ENCODE data around the gene FGF22. TPM values are rescaled to one million over a fixed set of nuclear protein-coding genes. Genes with fewer than 3 reads are reported as not detected.
"Not testable (repeated sequence)": the region's sequence is repeated elsewhere in the genome, so short reads cannot be mapped to it uniquely, and the experiment has no call there.

FGF22 gene
- total RNA-seq, 4 donors from 2014 or later: 0.38 to 1.6 TPM; not detected in 2

DNA sequence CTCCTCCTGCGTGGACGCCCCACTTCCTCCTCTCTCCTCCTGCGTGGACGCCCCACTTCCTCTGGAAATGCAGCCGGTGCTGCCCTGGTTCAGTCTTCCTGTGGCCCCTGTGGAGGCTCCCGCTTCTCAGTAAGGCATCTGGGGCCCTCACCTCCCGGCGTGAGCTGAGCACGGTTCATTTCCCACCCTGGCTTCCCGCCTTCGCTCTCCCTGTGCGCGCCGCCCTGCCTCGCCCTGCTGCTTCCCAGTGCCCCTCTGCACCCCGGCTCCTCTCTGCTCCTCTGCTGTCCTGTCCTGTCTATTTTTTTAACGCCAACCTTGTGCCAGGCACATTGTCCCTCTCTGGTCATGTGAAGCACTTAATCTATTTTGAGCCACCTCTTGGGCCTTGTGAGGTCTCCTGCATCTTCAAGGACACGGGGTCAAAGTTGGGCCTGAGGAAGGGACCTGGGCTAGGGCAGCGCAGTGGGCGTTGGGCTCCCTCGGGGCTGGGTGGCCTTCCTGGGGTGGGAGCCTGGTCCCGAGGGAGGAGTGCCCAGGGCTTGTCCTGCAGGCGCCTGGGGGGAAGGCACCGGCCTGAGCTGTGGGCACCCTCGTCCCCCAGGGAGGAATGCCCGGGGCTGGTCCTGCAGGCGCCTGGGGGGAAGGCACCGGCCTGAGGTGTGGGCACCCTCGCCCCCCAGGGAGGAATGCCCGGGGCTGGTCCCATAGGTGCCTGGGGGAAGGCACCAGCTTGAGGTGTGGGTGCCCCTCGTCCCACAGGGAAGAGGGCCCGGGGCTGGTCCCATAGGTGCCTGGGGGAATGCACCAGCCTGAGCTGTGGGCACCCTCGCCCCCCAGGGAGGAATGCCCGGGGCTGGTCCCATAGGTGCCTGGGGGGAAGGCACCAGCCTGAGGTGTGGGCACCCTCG lies 37.0 kb upstream of the FGF22 start:
- TF ChIP-seq, protein P1, sequence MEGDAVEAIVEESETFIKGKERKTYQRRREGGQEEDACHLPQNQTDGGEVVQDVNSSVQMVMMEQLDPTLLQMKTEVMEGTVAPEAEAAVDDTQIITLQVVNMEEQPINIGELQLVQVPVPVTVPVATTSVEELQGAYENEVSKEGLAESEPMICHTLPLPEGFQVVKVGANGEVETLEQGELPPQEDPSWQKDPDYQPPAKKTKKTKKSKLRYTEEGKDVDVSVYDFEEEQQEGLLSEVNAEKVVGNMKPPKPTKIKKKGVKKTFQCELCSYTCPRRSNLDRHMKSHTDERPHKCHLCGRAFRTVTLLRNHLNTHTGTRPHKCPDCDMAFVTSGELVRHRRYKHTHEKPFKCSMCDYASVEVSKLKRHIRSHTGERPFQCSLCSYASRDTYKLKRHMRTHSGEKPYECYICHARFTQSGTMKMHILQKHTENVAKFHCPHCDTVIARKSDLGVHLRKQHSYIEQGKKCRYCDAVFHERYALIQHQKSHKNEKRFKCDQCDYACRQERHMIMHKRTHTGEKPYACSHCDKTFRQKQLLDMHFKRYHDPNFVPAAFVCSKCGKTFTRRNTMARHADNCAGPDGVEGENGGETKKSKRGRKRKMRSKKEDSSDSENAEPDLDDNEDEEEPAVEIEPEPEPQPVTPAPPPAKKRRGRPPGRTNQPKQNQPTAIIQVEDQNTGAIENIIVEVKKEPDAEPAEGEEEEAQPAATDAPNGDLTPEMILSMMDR (IDR thresholded peaks at IDR 0.05): no peak
- no peak for TF ChIP-seq POLR2A (IDR thresholded peaks at IDR 0.05)
- no peaks in the 10 kb centered on the region for H3K4me1 ChIP-seq
- no peak overlapping the region for H3K27ac ChIP-seq
- 82 to 86% methylated on average over 14 to 17 of the region's 35 CpGs for WGBS, 2 donors
- no peak overlapping the region for H3K4me3 ChIP-seq
- H3K9me3 ChIP-seq: no peaks in the 10 kb centered on the region
- DNase-seq: no peak
- H3K36me3 ChIP-seq: no peaks in the 10 kb centered on the region
- intact Hi-C loops (cut with DNase I): no loop called here
- H3K27me3 ChIP-seq: peaks cover 0 to 11% (median 0%) of the 10 kb centered on the region in 4 donors

DNA sequence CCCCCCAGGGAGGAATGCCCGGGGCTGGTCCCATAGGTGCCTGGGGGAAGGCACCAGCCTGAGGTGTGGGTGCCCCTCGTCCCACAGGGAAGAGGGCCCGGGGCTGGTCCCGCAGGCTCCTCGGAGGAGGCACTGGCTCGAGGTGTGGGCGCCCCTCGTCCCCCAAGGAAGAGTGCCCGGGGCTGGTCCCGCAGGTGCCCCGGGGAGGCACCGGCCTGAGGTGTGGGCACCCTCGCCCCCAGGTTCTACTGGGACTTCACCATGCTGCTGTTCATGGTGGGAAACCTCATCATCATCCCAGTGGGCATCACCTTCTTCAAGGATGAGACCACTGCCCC lies 36.4 kb upstream of the FGF22 start:
- H3K36me3 ChIP-seq; H3K4me3 ChIP-seq; intact Hi-C loops (cut with DNase I); H3K4me1 ChIP-seq; H3K9me3 ChIP-seq; DNase-seq; H3K27ac ChIP-seq: not testable (repeated sequence)
- H3K27me3 ChIP-seq: peaks cover 0 to 13% (median 0%) of the 10 kb centered on the region in 4 donors
- WGBS, 2 donors: no CpG with 5 or more reads among the region's 13 CpGs

DNA sequence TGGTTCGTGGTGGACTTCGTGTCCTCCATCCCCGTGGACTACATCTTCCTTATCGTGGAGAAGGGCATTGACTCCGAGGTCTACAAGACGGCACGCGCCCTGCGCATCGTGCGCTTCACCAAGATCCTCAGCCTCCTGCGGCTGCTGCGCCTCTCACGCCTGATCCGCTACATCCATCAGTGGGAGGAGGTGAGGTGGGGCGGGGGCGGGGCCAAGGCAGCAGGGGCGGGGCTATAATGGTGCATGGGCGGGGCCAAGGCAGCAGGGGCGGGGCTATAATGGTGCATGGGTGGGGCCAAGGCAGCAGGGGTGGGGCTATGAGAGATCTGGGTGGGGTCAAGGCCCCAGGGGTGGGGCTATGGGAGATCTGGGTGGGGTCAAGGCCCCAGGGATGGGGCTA lies 35.9 kb upstream of the FGF22 start:
- H3K9me3 ChIP-seq; H3K36me3 ChIP-seq; H3K4me1 ChIP-seq; intact Hi-C loops (cut with DNase I); H3K27ac ChIP-seq; DNase-seq; H3K4me3 ChIP-seq: not testable (repeated sequence)
- H3K27me3 ChIP-seq: peaks cover 0 to 15% (median 0%) of the 10 kb centered on the region in 4 donors
- 80% methylated on average over 1 of the region's 20 CpGs; no CpG with 5 or more reads in 1 of the 2 donors for WGBS, 2 donors

DNA sequence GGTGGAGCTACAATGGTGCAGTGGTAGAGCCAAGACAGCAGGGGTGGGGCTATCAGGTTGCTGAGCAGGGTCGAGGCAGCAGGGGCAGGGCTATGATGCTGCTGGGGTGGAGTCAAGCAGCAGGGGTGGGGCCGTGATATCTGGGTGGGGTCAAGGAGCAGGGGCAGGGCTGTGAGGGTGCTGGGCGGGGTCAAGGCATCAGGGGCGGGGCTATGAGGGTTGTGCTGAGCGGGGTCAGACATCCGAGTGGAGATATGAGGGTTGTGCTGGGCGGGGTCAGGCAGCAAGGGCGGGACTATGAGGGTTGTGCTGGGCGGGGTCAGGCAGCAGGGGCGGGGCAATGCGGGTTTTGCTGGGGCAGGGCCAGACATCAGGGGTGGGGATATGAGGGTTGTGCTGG lies 35.3 kb upstream of the FGF22 start:
- TF ChIP-seq POLR2A (IDR thresholded peaks at IDR 0.05): no peak
- TF ChIP-seq, protein P1 (IDR thresholded peaks at IDR 0.05): no peak
- DNase-seq: no peak
- 73% methylated on average over 5 of the region's 11 CpGs; no CpG with 5 or more reads in 1 of the 2 donors for WGBS, 2 donors
- Histone ChIP-seq H3K27me3 (peaks cover 0 to 19% (median 0%) of the 10 kb centered on the region in 4 donors), H3K36me3 (no peaks in the 10 kb centered on the region), H3K27ac (no peak overlapping the region), H3K9me3 (no peaks in the 10 kb centered on the region), H3K4me3 (no peak overlapping the region), H3K4me1 (peaks cover 0 to 10% (median 0%) of the 10 kb centered on the region in 3 donors)
- intact Hi-C loops (cut with DNase I): no loop called here

DNA sequence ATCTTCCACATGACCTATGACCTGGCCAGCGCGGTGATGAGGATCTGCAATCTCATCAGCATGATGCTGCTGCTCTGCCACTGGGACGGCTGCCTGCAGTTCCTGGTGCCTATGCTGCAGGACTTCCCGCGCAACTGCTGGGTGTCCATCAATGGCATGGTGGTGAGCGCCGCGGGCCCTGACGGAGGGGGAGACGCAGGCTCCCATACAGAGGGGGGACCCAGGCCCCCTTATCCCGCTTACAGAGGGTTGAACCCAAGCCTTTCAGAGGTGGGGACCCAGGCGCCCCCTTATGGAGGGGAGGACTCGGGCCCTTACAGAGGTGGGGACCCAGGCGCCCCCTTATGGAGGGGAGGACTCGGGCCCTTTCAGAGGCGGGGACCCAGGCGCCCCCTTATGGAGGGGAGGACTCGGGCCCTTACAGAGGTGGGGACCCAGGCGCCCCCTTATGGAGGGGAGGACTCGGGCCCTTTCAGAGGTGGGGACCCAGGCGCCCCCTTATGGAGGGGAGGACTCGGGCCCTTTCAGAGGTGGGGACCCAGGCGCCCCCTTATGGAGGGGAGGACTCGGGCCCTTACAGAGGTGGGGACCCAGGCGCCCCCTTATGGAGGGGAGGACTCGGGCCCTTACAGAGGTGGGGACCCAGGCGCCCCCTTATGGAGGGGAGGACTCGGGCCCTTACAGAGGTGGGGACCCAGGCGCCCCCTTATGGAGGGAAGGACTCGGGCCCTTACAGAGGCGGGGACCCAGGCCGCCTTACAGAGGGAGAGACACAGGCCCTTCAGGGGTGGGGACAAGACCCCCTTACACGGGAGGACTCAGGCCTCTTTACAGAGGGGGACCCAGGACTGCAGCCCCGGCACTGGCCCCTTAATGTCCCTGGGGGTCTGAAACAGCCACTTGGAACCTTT lies 34.4 kb upstream of the FGF22 start:
- H3K27me3 ChIP-seq: peaks cover 0 to 29% (median 0%) of the 10 kb centered on the region in 4 donors
- H3K27ac ChIP-seq; H3K4me3 ChIP-seq; intact Hi-C loops (cut with DNase I); H3K9me3 ChIP-seq; H3K36me3 ChIP-seq; DNase-seq: not testable (repeated sequence)
- H3K4me1 ChIP-seq: peaks cover 0 to 20% (median 0%) of the 10 kb centered on the region in 3 donors
- WGBS, 2 donors: 64 to 83% methylated on average over 2 to 5 of the region's 34 CpGs

DNA sequence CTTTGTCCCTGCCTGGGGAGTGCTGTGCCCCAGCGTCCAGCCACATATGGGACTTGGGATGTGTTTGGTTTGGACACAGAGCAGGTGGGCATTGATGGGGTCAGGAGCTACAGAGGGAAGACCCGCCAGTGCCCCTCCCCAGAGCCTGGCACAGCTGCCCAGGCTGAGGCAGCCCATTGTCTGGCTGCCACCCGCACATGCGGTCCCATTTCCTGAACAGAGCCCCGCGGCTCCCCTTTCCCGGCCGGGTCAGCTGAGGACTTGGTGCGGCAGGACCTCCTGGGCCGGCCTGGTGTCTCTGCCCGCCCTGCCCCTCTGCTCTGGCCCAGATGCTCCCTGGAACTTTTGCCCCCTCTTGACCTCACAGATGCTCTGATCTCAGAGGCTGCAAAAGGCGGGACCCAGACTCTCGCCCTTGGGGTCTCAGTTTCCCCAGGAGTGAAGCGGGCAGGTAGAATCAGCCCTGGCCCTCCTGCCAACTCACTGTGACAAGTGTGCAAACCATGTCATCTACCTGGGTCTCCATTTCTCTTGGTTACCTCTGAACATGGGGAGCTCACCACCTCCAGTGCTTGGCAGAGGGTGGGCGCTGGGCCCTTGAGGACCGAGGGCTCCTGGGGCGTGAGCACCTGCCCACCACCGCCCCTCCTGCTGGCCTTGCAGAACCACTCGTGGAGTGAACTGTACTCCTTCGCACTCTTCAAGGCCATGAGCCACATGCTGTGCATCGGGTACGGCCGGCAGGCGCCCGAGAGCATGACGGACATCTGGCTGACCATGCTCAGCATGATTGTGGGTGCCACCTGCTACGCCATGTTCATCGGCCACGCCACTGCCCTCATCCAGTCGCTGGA lies 32.2 kb upstream of the FGF22 start:
- intact Hi-C loops (cut with DNase I): no loop called here
- H3K4me3 ChIP-seq: no peak overlapping the region
- no peaks in the 10 kb centered on the region for H3K36me3 ChIP-seq
- H3K27ac ChIP-seq: no peak overlapping the region
- peaks cover 0 to 41% (median 0%) of the 10 kb centered on the region in 4 donors for H3K27me3 ChIP-seq
- H3K9me3 ChIP-seq: no peaks in the 10 kb centered on the region
- DNase-seq: no peak
- TF ChIP-seq, protein P1 (IDR thresholded peaks at IDR 0.05): no peak
- no peak for TF ChIP-seq POLR2A (IDR thresholded peaks at IDR 0.05)
- WGBS, 2 donors: 59 to 88% methylated on average over 6 to 7 of the region's 30 CpGs
- peaks cover 0 to 33% (median 5%) of the 10 kb centered on the region in 3 donors for H3K4me1 ChIP-seq

Measured in esophagus squamous epithelium (tissue), 5 donors.